Measurements from ENCODE around the gene GPR21. TPM values are rescaled to one million over a fixed set of nuclear protein-coding genes. Genes with fewer than 3 reads are reported as not detected.

GPR21 gene
- total RNA-seq (1 to 10 TPM; 1.0 to 2.3 TPM), polyA plus RNA-seq (not detected)

DNA sequence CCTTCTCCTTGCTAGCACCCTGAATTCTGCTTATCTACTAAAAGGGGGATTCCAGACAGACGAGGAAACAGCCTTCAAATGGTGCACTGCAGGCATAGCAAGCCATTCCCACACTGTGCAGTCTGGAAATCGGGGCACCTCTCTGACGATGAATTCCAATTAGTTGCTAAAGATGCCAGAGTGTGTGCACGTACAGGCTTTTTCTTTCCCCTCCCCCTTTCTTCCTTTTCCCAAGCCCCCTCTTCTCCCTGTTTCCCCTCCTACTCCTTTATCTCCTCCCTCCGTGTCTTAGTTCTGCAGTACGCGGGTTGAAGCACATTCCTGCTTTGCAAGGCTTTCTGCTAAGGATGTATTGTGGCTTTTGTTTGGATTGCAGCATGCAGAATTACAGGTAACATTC is at the start of gene GPR21:
GPR21 (plus strand) TSS at position 316 of the 400 bp plus-strand sequence. CDS start 900 bp downstream, outside the sequence.
- H3K27me3 ChIP-seq (ENCODE audit: insufficient read depth, low read length), result no peaks in the 10 kb centered on the region
- no peak for DNase-seq
- Mint-ChIP-seq H3K4me3 (no peak within 1 kb of the TSS), H3K36me3 (peaks cover 19 to 38% of the 10 kb centered on the region in 2 donors), H3K27me3 (no peaks in the 10 kb centered on the region), H3K4me1 (peaks cover 0 to 2% (median 0%) of the 10 kb centered on the region in 4 donors), H3K27ac (no peak within 1 kb of the TSS), H3K9me3 (no peaks in the 10 kb centered on the region)
- no peaks in the 10 kb centered on the region for H3K36me3 ChIP-seq (ENCODE audit: insufficient read depth, low read length)
- ChIA-PET CTCF (ENCODE audit: partially characterized antibody) (no interaction called here), POLR2A (ENCODE audit: partially characterized antibody) (no interaction called here)
- H3K9me3 ChIP-seq (ENCODE audit: control insufficient read depth in 1 of 2, low read length in 2 of 2), result no peaks in the 10 kb centered on the region
- H3K4me1 ChIP-seq (ENCODE audit: insufficient read depth, low read length), result no peaks in the 10 kb centered on the region
- no peak within 1 kb of the TSS for H3K4me3 ChIP-seq (ENCODE audit: low read length in 2 of 2)
- H3K27ac ChIP-seq (ENCODE audit: low read depth, low read length), result no peak within 1 kb of the TSS
- intact Hi-C loops (cut with micrococcal nuclease), result no loop called here

GRCh38 chr9:122986010-122986409 is 47.5 kb upstream of the GPR21 start:
- Mint-ChIP-seq H3K9me3 (no peaks in the 10 kb centered on the region), H3K27me3 (no peaks in the 10 kb centered on the region), H3K4me1 (peaks cover 0 to 3% (median under 1%) of the 10 kb centered on the region in 4 donors), H3K4me3 (no peak overlapping the region), H3K36me3 (peaks cover 12 to 34% of the 10 kb centered on the region in 2 donors), H3K27ac (no peak overlapping the region)
- Histone ChIP-seq H3K9me3 (ENCODE audit: control insufficient read depth in 1 of 2, low read length in 2 of 2) (no peaks in the 10 kb centered on the region), H3K4me1 (ENCODE audit: insufficient read depth, low read length) (no peaks in the 10 kb centered on the region), H3K27ac (ENCODE audit: low read depth, low read length) (no peak overlapping the region), H3K4me3 (ENCODE audit: low read length in 2 of 2) (no peak overlapping the region), H3K27me3 (ENCODE audit: insufficient read depth, low read length) (no peaks in the 10 kb centered on the region), H3K36me3 (ENCODE audit: insufficient read depth, low read length) (peaks cover 13% of the 10 kb centered on the region)
- ChIA-PET POLR2A (ENCODE audit: partially characterized antibody) (no interaction called here), CTCF (ENCODE audit: partially characterized antibody) (interaction anchor here (1.2 kb wide), 1 partner anchor 9 kb away, joined by 3 read pairs; no protein-coding TSS in a partner anchor)
- intact Hi-C loops (cut with micrococcal nuclease), result no loop called here
- no peak for DNase-seq

DNA sequence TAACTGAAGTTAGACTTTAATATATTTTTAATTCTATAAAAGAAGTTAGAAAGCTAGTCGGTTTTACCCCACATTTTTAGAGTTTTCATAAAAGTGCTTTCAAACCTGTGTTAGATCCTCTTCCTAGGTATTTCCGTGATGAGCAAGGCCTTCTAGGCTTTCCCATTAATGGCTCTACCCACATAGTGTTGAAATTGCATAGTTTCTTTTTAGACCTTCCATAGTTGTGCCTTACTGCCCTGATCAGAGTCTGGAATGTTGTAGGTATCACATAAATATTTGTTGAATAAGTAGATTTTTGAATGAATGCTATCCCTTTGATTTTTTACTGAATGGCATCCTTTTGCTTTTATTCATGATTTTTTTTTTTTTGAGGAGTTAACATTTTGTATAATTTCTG is 45.3 kb upstream of the GPR21 start:
- Histone ChIP-seq H3K9me3 (ENCODE audit: control insufficient read depth in 1 of 2, low read length in 2 of 2) (no peaks in the 10 kb centered on the region), H3K36me3 (ENCODE audit: insufficient read depth, low read length) (peaks cover 13% of the 10 kb centered on the region), H3K27me3 (ENCODE audit: insufficient read depth, low read length) (no peaks in the 10 kb centered on the region), H3K4me3 (ENCODE audit: low read length in 2 of 2) (no peak overlapping the region), H3K4me1 (ENCODE audit: insufficient read depth, low read length) (no peaks in the 10 kb centered on the region), H3K27ac (ENCODE audit: low read depth, low read length) (no peak overlapping the region)
- no peaks in the 10 kb centered on the region for H3K9me3 Mint-ChIP-seq
- no peak overlapping the region for H3K4me3 Mint-ChIP-seq
- no peak overlapping the region for H3K27ac Mint-ChIP-seq
- no peak for DNase-seq
- ChIA-PET POLR2A (ENCODE audit: partially characterized antibody) (no interaction called here), CTCF (ENCODE audit: partially characterized antibody) (no interaction called here)
- no peaks in the 10 kb centered on the region for H3K27me3 Mint-ChIP-seq
- peaks cover 12 to 37% of the 10 kb centered on the region in 2 donors for H3K36me3 Mint-ChIP-seq
- peaks cover 0 to 3% (median under 1%) of the 10 kb centered on the region in 4 donors for H3K4me1 Mint-ChIP-seq
- intact Hi-C loops (cut with micrococcal nuclease), result no loop called here

GRCh38 chr9:122988920-122989621 is 44.4 kb upstream of the GPR21 start:
- H3K36me3 Mint-ChIP-seq, result peaks cover 13 to 36% of the 10 kb centered on the region in 2 donors
- H3K27me3 ChIP-seq (ENCODE audit: insufficient read depth, low read length), result no peaks in the 10 kb centered on the region
- no peak overlapping the region for H3K4me3 ChIP-seq (ENCODE audit: low read length in 2 of 2)
- no peaks in the 10 kb centered on the region for H3K9me3 Mint-ChIP-seq
- H3K4me3 Mint-ChIP-seq, result no peak overlapping the region
- H3K36me3 ChIP-seq (ENCODE audit: insufficient read depth, low read length), result peaks cover 13% of the 10 kb centered on the region
- CTCF ChIA-PET (ENCODE audit: partially characterized antibody), result no interaction called here
- POLR2A ChIA-PET (ENCODE audit: partially characterized antibody), result interaction anchor here (0.7 kb wide), 1 partner anchor 84 kb away, joined by 3 read pairs; the partner anchor contains the start of gene RC3H2
- intact Hi-C loops (cut with micrococcal nuclease), result no loop called here
- H3K27ac ChIP-seq (ENCODE audit: low read depth, low read length), result no peak overlapping the region
- H3K27ac Mint-ChIP-seq, result peak overlapping the region in 4 of 7 donors; percentile 41 to 68 (median 48)
- H3K4me1 ChIP-seq (ENCODE audit: insufficient read depth, low read length), result no peaks in the 10 kb centered on the region
- no peaks in the 10 kb centered on the region for H3K27me3 Mint-ChIP-seq
- H3K9me3 ChIP-seq (ENCODE audit: control insufficient read depth in 1 of 2, low read length in 2 of 2), result no peaks in the 10 kb centered on the region
- H3K4me1 Mint-ChIP-seq, result peaks cover 0 to 3% (median under 1%) of the 10 kb centered on the region in 4 donors
- peak in 1 of 5 donors; percentile 1 for DNase-seq

- Mint-ChIP-seq H3K36me3 (peaks cover 11 to 36% of the 10 kb centered on the region in 2 donors), H3K4me1 (peaks cover 0 to 3% (median under 1%) of the 10 kb centered on the region in 4 donors), H3K4me3 (no peak overlapping the region), H3K9me3 (no peaks in the 10 kb centered on the region), H3K27ac (peak overlapping the region in 3 of 7 donors; percentile 29 to 88 (median 29)), H3K27me3 (no peaks in the 10 kb centered on the region)
- H3K36me3 ChIP-seq (ENCODE audit: insufficient read depth, low read length), result peaks cover 18% of the 10 kb centered on the region
- ChIA-PET CTCF (ENCODE audit: partially characterized antibody) (interaction anchor here (0.6 to 2.0 kb wide), 12 partner anchors 16 to 892 kb away, joined by 3 to 10 read pairs (median 4); partner anchors contain the start of gene RC3H2), POLR2A (ENCODE audit: partially characterized antibody) (interaction anchor here (1.6 kb wide), 1 partner anchor 78 kb away, joined by 5 read pairs; the partner anchor contains the start of gene ZBTB6)
- H3K4me3 ChIP-seq (ENCODE audit: low read length in 2 of 2), result no peak overlapping the region
- no peaks in the 10 kb centered on the region for H3K27me3 ChIP-seq (ENCODE audit: insufficient read depth, low read length)
- intact Hi-C loops (cut with micrococcal nuclease), result loop anchor here (1.0 to 5.0 kb wide), 3 partner anchors 89 to 526 kb away; no protein-coding TSS in a partner anchor
- DNase-seq, result peak; percentile 25 to 61 (median 32)
- H3K27ac ChIP-seq (ENCODE audit: low read depth, low read length), result no peak overlapping the region
- no peaks in the 10 kb centered on the region for H3K9me3 ChIP-seq (ENCODE audit: control insufficient read depth in 1 of 2, low read length in 2 of 2)
- no peaks in the 10 kb centered on the region for H3K4me1 ChIP-seq (ENCODE audit: insufficient read depth, low read length)
Observed at GRCh38 chr9:122991370-122991830, 42.1 kb upstream of the GPR21 start.

DNA sequence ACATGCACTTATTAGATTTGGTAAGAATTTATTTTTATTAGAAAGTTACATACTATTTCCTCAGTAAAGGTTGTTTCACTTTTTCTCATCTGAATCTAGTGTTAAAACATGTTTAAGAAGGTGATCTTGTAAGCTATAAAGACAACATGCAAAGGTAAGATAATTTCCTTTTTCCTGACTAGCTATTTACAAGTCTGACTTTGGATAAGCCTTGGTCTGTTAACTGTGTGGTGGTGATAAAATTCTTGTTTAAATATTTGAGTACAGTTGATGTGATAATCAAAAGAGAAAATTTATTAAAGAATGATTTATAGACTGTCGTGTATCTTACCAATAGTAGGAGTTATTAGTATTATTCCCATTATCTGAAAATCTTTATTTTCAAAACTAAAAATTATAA is 36.9 kb upstream of the GPR21 start:
- no peaks in the 10 kb centered on the region for H3K9me3 Mint-ChIP-seq
- H3K4me1 Mint-ChIP-seq, result peaks cover 0 to 3% (median 0%) of the 10 kb centered on the region in 4 donors
- Histone ChIP-seq H3K9me3 (ENCODE audit: control insufficient read depth in 1 of 2, low read length in 2 of 2) (no peaks in the 10 kb centered on the region), H3K36me3 (ENCODE audit: insufficient read depth, low read length) (peaks cover 14% of the 10 kb centered on the region), H3K27me3 (ENCODE audit: insufficient read depth, low read length) (no peaks in the 10 kb centered on the region), H3K4me1 (ENCODE audit: insufficient read depth, low read length) (no peaks in the 10 kb centered on the region), H3K27ac (ENCODE audit: low read depth, low read length) (no peak overlapping the region), H3K4me3 (ENCODE audit: low read length in 2 of 2) (no peak overlapping the region)
- H3K27ac Mint-ChIP-seq, result no peak overlapping the region
- ChIA-PET POLR2A (ENCODE audit: partially characterized antibody) (no interaction called here), CTCF (ENCODE audit: partially characterized antibody) (interaction anchor here (1.9 kb wide), 1 partner anchor 353 kb away, joined by 8 read pairs; no protein-coding TSS in a partner anchor)
- H3K36me3 Mint-ChIP-seq, result peaks cover 33 to 44% of the 10 kb centered on the region in 2 donors
- H3K4me3 Mint-ChIP-seq, result no peak overlapping the region
- intact Hi-C loops (cut with micrococcal nuclease), result no loop called here
- no peak for DNase-seq
- no peaks in the 10 kb centered on the region for H3K27me3 Mint-ChIP-seq

DNA sequence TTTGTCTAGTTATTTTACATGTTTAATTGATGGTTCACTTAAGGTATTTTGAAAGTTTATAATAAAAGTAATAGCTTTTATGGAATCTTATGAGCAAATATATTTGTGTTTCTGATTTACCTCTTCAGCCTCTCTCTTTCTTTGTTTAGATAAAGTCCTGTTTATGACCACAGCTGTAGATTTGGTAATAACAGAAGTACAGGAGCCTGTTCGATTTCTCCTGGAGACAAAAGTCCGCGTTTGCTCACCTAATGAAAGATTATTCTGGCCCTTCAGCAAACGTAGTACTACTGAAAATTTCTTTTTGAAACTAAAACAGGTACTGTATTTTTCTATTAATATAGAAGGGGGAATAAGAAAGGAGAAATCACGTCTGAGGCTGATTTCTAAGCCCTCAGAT is 35.0 kb upstream of the GPR21 start:
- no peaks in the 10 kb centered on the region for H3K9me3 Mint-ChIP-seq
- H3K4me3 Mint-ChIP-seq, result no peak overlapping the region
- Histone ChIP-seq H3K27me3 (ENCODE audit: insufficient read depth, low read length) (no peaks in the 10 kb centered on the region), H3K36me3 (ENCODE audit: insufficient read depth, low read length) (peaks cover 15% of the 10 kb centered on the region), H3K4me1 (ENCODE audit: insufficient read depth, low read length) (no peaks in the 10 kb centered on the region), H3K27ac (ENCODE audit: low read depth, low read length) (no peak overlapping the region), H3K4me3 (ENCODE audit: low read length in 2 of 2) (no peak overlapping the region), H3K9me3 (ENCODE audit: control insufficient read depth in 1 of 2, low read length in 2 of 2) (no peaks in the 10 kb centered on the region)
- no peak for DNase-seq
- ChIA-PET CTCF (ENCODE audit: partially characterized antibody) (no interaction called here), POLR2A (ENCODE audit: partially characterized antibody) (no interaction called here)
- H3K27ac Mint-ChIP-seq, result no peak overlapping the region
- H3K27me3 Mint-ChIP-seq, result no peaks in the 10 kb centered on the region
- intact Hi-C loops (cut with micrococcal nuclease), result no loop called here
- peaks cover 33 to 52% of the 10 kb centered on the region in 2 donors for H3K36me3 Mint-ChIP-seq
- H3K4me1 Mint-ChIP-seq, result peaks cover 0 to 3% (median 0%) of the 10 kb centered on the region in 4 donors

Measured in CD4-positive, alpha-beta memory T cell (primary cell).